SU-DHL-6 (cell line): ENCODE measurements around the gene SCML1.

Experiments used
- H2AFZ ChIP-seq: fragments of 200-600 bp; sonication (generic); 2 replicates; pipeline ENCODE4 v1.6.1; 2014; ENCODE audit warnings: low read depth, mild to moderate bottlenecking, moderate library complexity, mixed read lengths, antibody characterized with exemption, low read length; ENCODE audit not compliant: severe bottlenecking
- H3F3A ChIP-seq: fragments of 200-600 bp; shearing (Covaris generic); 2 replicates; pipeline ENCODE4 v1.6.0; 2016; ENCODE audit warnings: antibody characterized with exemption, mild to moderate bottlenecking; ENCODE audit not compliant: insufficient read depth
- H3K27ac ChIP-seq: fragments of 200-600 bp; sonication (generic); 2 replicates; pipeline ENCODE4 v1.5.1; 2016; ENCODE audit warnings: low read depth, mild to moderate bottlenecking, low read length, moderate library complexity, mixed read lengths
- H3K27me3 ChIP-seq: fragments of 200-600 bp; sonication (generic), shearing (Covaris generic); 2 replicates; pipeline ENCODE4 v1.6.0; 2014; ENCODE audit warnings: mild to moderate bottlenecking, low read length
- H3K36me3 ChIP-seq: fragments of 200-600 bp; sonication (generic); 2 replicates; pipeline ENCODE4 v1.6.1; 2014; ENCODE audit warnings: mild to moderate bottlenecking, low read length, mixed read lengths
- H3K4me2 ChIP-seq: fragments of 300-600, 200-600 bp; shearing (Covaris generic), sonication (generic); 2 replicates; pipeline ENCODE4 v1.6.0; 2014; ENCODE audit warnings: low read length, low read depth, mild to moderate bottlenecking; ENCODE audit not compliant: poor library complexity, severe bottlenecking
- H3K4me3 ChIP-seq: fragments of 200-600 bp; sonication (generic); 2 replicates; pipeline ENCODE4 v1.5.1; 2014; ENCODE audit warnings: antibody characterized with exemption, low read length, mild to moderate bottlenecking, mixed read lengths; ENCODE audit not compliant: insufficient read depth, poor library complexity, severe bottlenecking
- H3K79me2 ChIP-seq: fragments of 200-600 bp; sonication (generic); 2 replicates; pipeline ENCODE4 v1.6.1; 2014; ENCODE audit warnings: mild to moderate bottlenecking, low read length, moderate library complexity; ENCODE audit not compliant: insufficient read depth
- H3K9ac ChIP-seq: fragments of 200-600 bp; sonication (generic); 2 replicates; pipeline ENCODE4 v1.7.0; 2014; ENCODE audit warnings: mild to moderate bottlenecking, low read length
- H3K9me2 ChIP-seq: fragments of 200-600 bp; sonication (generic); replicated peaks from 2 replicates; pipeline ENCODE4 v1.6.1; 2014; ENCODE audit warnings: low read length; ENCODE audit not compliant: insufficient read depth
- H3K9me3 ChIP-seq: fragments of 200-600 bp; sonication (generic); 2 replicates; pipeline ENCODE4 v1.6.1; 2014; ENCODE audit warnings: low read length, mixed read lengths; ENCODE audit not compliant: insufficient read depth
- H4K20me1 ChIP-seq: fragments of 200-600 bp; sonication (generic); 2 replicates; pipeline ENCODE4 v1.6.1; 2014; ENCODE audit warnings: low read depth, mild to moderate bottlenecking, antibody characterized with exemption, low read length, moderate library complexity, mixed read lengths
- EZH2phosphoT487 ChIP-seq: fragments of 200-600 bp; sonication (generic), shearing (Covaris generic); conservative IDR thresholded peaks from 2 replicates; pipeline ENCODE4 v1.6.1; 2018; ENCODE audit warnings: mild to moderate bottlenecking, antibody characterized with exemption, low read length, moderate library complexity, mixed read lengths
- TF ChIP-seq, protein P1 (sequence below): fragments of 200-600 bp; sonication (generic); IDR thresholded peaks from one replicate; pipeline ENCODE4 v1.5.1; 2017; ENCODE audit warnings: antibody characterized with exemption, mild to moderate bottlenecking, low read length, moderate library complexity; ENCODE audit not compliant: insufficient read depth, poor library complexity, severe bottlenecking

The SCML1 gene

DNA sequence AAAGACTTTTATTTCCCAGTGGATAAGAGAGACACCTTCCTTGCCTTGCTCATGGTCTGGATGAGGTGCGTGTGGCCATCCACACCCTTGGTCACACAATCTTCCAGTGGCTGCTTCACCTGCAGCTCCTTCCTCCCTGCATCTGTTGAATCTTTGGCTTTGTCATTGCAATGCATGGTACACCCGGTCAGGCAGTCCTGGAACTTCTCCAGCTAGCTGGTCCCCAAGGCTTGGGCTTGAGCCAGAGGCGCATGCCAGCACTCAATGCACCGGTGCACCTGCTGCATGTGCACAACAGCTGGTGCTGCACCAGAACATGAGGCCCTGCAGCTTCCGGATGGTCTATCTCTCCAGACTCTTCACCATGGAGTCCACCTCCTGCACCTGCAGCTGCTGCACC, 31.7 kb downstream of the SCML1 start:
- Histone ChIP-seq H3K9me2 (no peaks in the 10 kb centered on the region), H3K79me2 (no peaks in the 10 kb centered on the region), H2AFZ (no peak overlapping the region), H3K27me3 (no peaks in the 10 kb centered on the region), H3K27ac (no peak overlapping the region), H3F3A (no peaks in the 10 kb centered on the region), H3K4me3 (no peak overlapping the region), H3K9me3 (no peaks in the 10 kb centered on the region), H3K9ac (no peak overlapping the region), H4K20me1 (no peaks in the 10 kb centered on the region), H3K4me2 (no peak overlapping the region), H3K36me3 (no peaks in the 10 kb centered on the region)
- TF ChIP-seq, protein P1, sequence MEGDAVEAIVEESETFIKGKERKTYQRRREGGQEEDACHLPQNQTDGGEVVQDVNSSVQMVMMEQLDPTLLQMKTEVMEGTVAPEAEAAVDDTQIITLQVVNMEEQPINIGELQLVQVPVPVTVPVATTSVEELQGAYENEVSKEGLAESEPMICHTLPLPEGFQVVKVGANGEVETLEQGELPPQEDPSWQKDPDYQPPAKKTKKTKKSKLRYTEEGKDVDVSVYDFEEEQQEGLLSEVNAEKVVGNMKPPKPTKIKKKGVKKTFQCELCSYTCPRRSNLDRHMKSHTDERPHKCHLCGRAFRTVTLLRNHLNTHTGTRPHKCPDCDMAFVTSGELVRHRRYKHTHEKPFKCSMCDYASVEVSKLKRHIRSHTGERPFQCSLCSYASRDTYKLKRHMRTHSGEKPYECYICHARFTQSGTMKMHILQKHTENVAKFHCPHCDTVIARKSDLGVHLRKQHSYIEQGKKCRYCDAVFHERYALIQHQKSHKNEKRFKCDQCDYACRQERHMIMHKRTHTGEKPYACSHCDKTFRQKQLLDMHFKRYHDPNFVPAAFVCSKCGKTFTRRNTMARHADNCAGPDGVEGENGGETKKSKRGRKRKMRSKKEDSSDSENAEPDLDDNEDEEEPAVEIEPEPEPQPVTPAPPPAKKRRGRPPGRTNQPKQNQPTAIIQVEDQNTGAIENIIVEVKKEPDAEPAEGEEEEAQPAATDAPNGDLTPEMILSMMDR: no peak
- TF ChIP-seq EZH2phosphoT487: no peak

DNA sequence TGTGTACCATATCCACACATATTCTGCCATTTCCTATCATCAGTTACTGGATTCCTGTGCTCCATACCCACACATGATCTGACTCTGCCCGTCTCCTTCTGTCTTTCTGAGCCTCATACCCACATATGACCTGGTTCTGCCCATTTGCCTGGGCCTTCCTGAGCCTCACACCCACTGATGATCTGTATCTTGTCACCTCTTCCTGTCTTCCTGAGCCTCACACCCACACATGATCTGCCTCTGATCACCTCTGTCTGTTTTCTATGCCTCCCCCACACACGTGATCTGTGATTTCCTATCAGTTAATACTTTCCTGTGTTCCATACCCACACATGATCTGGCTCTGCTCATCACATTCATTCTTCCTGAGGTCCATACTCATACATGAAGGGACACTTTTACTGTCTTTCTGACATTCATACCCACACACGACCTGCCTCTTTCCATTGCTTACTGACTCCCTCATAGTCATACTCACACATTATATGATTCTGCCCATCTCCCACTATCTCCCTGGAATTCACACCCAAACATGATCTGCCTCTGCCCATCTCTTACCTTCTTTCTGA, 32.5 kb downstream of the SCML1 start:
- H3F3A ChIP-seq: no peaks in the 10 kb centered on the region
- H3K4me2 ChIP-seq: no peak overlapping the region
- TF ChIP-seq, protein P1: no peak
- no peak for TF ChIP-seq EZH2phosphoT487
- H3K9me2 ChIP-seq: no peaks in the 10 kb centered on the region
- H3K79me2 ChIP-seq: no peaks in the 10 kb centered on the region
- no peak overlapping the region for H3K27ac ChIP-seq
- no peaks in the 10 kb centered on the region for H3K36me3 ChIP-seq
- H2AFZ ChIP-seq: no peak overlapping the region
- H3K9me3 ChIP-seq: no peaks in the 10 kb centered on the region
- H4K20me1 ChIP-seq: no peaks in the 10 kb centered on the region
- H3K9ac ChIP-seq: no peak overlapping the region
- no peak overlapping the region for H3K4me3 ChIP-seq
- H3K27me3 ChIP-seq: no peaks in the 10 kb centered on the region

DNA sequence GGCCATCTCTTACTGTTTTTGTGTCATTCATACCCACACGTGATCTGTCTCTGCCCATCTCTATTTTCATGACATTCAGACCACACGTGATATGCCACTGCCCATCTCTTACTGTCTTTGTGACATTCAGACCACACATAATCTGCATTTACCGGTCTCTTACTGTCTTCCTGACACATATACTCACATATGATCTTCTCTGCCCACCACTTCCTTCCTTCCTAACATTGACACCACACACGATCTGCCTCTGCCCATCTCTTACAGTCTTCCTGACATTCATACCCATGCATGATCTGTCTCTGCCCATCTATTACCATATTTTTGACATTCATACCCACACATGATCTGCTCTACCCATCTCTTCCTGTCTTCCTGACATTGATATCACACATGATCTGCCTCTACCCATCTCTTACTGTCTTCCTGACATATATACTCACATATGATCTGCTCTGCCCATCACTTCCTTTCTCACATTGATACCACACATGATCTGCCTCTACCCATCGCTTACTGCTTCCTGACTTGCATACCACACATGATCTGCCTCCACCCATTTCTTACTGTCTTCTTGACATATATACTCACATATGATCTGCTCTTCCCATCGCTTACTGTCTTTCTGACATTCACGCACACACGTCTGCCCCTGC, 36.1 kb downstream of the SCML1 start:
- no peaks in the 10 kb centered on the region for H4K20me1 ChIP-seq
- TF ChIP-seq, protein P1: no peak
- no peak for TF ChIP-seq EZH2phosphoT487
- no peak overlapping the region for H2AFZ ChIP-seq
- H3K4me2 ChIP-seq: no peak overlapping the region
- no peaks in the 10 kb centered on the region for H3K36me3 ChIP-seq
- H3K79me2 ChIP-seq: no peaks in the 10 kb centered on the region
- no peak overlapping the region for H3K27ac ChIP-seq
- no peaks in the 10 kb centered on the region for H3F3A ChIP-seq
- H3K9me2 ChIP-seq: no peaks in the 10 kb centered on the region
- no peaks in the 10 kb centered on the region for H3K9me3 ChIP-seq
- no peak overlapping the region for H3K4me3 ChIP-seq
- H3K9ac ChIP-seq: no peak overlapping the region
- H3K27me3 ChIP-seq: no peaks in the 10 kb centered on the region
